Thyroid gland (tissue), 4 donors: ENCODE measurements around the gene MYOM3.

Experiments
- CTCF ChIP-seq, 6 experiments: fragments of 200-600 bp in 3 of 6; fragments of 450-650 bp in 3 of 6; sonication (generic) in 3 of 6; IDR thresholded peaks; one replicate each; pipeline ENCODE4 v1.5.1; 2016 to 2019; ENCODE audit warnings: antibody characterized with exemption in 6 of 6, mild to moderate bottlenecking in 2 of 6, inconsistent platforms in 1 of 6, moderate library complexity in 1 of 6
- POLR2A ChIP-seq, 2 donors: fragments of 450-650 bp; IDR thresholded peaks; one replicate each; pipeline ENCODE4 v1.6.1; 2017; ENCODE audit warnings: antibody characterized with exemption in 2 of 2, mild to moderate bottlenecking in 2 of 2, moderate library complexity in 1 of 2

- TF ChIP-seq POLR2A (IDR thresholded peaks at IDR 0.05) (no peak), CTCF (IDR thresholded peaks at IDR 0.05) (no peak)
Measured at GRCh38 chr1:24071941-24072340, 40.0 kb downstream of the MYOM3 start.
